GM18909 (cell line): Measurements from ENCODE around the gene NEU4.
A peak's percentile ranks its signal among the peaks of the same experiment; 100 is the strongest.
"Not testable (repeated sequence)": the region's sequence is repeated elsewhere in the genome, so short reads cannot be mapped to it uniquely, and the experiment has no call there.

ENCODE experiments used
- ATAC-seq: cut with Tn5 transposase; IDR thresholded peaks from one replicate; pipeline ENCODE4 v1.9.1; 2021; ENCODE audit warnings: mild to moderate bottlenecking; ENCODE audit not compliant: unreplicated experiment, poor library complexity

Gene NEU4

GRCh38 chr2:241823531-241824437 is 14.8 kb downstream of the NEU4 start:
- not testable (repeated sequence) for ATAC-seq

- no peak for ATAC-seq
These were observed 18.4 kb downstream of the NEU4 start for GRCh38 chr2:241827394-241827793.

- no peak for ATAC-seq
These were observed 24.2 kb downstream of the NEU4 start for GRCh38 chr2:241833101-241833663.

- ATAC-seq: not testable (repeated sequence)
These were observed 24.9 kb downstream of the NEU4 start for GRCh38 chr2:241833756-241834526.

GRCh38 chr2:241834527-241835210 is 25.7 kb downstream of the NEU4 start:
- ATAC-seq: no peak

- no peak for ATAC-seq
These were observed 26.6 kb downstream of the NEU4 start for GRCh38 chr2:241835611-241836010.

- no peak for ATAC-seq
These were observed 27.3 kb downstream of the NEU4 start for GRCh38 chr2:241836292-241836691.

GRCh38 chr2:241837197-241837965 is 28.4 kb downstream of the NEU4 start:
- no peak for ATAC-seq

GRCh38 chr2:241841181-241842066 is 32.4 kb downstream of the NEU4 start:
- no peak for ATAC-seq

GRCh38 chr2:241842067-241842415 is 33.0 kb downstream of the NEU4 start:
- ATAC-seq: no peak

- ATAC-seq: peak; percentile 57
These were observed 33.7 kb downstream of the NEU4 start for GRCh38 chr2:241842620-241843211.

- ATAC-seq: no peak
These were observed 34.5 kb downstream of the NEU4 start for GRCh38 chr2:241843321-241844065.

GRCh38 chr2:241844066-241844728 is 35.2 kb downstream of the NEU4 start:
- ATAC-seq: peak; percentile 72

- ATAC-seq: no peak
These were observed 36.0 kb downstream of the NEU4 start for GRCh38 chr2:241844831-241845578.

- ATAC-seq: no peak
These were observed 37.4 kb downstream of the NEU4 start for GRCh38 chr2:241846406-241846805.

GRCh38 chr2:241848761-241849615 is 40.0 kb downstream of the NEU4 start:
- ATAC-seq: no peak
